Measurements from ENCODE around the gene DCPS.
"Not testable (repeated sequence)": the region's sequence is repeated elsewhere in the genome, so short reads cannot be mapped to it uniquely, and the experiment has no call there.

DCPS gene

DNA sequence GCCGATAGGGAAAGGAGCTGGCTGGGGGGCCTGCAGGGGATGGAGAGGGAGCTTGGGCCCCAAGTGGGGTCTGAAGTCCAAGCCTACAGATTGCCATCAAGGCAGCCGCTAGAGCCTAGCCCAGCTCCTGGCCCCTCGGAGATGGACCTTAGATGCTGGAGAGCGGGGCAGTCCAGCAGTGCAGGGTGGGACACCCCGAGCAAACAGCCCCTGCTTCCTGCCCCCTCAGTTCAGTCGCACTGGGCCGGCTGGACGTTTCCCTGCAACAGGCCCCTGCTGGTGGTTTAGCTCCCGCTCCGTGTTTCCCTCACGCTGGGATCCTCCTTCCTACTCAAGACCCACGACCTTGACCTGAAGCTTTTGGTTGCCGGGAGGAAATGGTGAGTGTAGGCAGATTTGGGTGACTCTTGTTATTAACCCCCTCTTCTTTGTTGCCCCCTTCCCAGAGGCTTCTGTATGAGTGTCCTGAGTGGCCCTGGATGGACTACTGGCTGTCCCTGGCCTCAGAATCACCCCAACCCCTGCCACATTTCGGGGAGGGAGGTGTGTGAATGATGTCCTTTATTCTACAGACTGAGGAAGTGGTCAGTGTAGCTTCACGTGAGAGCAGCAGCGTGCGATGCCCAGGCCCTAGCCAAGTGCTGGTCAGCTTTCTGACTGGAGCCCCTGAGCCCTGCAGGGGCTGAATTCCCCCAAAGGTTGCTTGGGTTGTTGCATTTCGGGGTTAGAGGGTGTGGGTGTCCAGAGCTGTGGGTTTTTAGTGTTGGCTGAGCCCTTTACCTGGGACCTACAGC lies 54.3 kb downstream of the DCPS start:
- H3K4me3 ChIP-seq (ENCODE audit: low read depth, low read length) = no peak overlapping the region

DNA sequence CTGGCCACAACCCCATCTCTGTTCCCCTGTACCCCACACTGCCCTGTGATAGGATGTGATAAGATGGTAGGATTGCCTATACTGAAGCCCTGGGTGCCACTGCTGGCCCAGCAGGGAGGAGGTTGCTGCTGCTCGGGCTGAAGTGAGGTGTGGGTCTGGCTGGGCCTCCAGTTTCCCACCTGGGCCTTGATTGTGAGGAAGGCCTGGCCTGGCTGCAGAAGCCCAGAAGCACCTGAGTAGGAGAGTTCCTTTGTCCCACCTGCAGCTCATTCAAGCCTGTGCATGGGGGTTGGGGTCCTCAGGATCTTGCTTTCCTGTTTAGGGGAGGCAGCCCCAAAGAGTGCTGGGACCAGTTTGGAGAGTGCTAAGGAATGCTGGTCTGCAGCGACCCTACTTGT lies 54.9 kb downstream of the DCPS start:
- no peak overlapping the region for H3K4me3 ChIP-seq (ENCODE audit: low read depth, low read length)

DNA sequence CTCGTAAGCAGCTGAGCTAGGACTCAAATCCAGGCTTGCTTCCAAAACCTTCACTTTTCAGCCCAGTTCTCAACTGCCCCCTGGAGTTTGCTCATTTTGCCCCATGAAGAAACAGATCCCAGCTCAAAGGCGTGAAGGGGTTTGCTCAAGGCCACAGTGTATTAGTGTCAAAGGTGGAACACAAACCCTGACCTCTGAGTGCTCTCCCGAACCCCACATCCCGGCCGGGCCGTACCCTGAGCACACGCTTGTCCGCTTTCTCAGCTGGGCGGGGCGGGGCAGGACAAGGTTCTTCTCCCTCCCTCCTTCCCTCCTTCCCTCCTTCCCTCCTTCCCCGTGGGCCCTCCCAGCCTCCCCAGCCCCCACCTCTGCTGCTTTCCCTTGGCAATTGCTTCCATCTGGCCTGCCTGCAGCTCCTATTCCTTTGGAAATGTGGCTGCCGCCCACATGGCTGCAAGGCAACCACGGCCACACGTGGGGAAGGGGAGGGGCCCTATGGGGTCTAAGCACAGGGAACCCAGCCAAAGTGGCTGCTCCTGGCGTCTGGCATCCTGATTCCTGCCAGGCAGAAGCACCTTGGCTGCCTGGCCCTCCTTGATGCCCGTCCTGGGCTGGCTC lies 55.7 kb downstream of the DCPS start:
- H3K4me3 ChIP-seq (ENCODE audit: low read depth, low read length) = no peak overlapping the region

DNA sequence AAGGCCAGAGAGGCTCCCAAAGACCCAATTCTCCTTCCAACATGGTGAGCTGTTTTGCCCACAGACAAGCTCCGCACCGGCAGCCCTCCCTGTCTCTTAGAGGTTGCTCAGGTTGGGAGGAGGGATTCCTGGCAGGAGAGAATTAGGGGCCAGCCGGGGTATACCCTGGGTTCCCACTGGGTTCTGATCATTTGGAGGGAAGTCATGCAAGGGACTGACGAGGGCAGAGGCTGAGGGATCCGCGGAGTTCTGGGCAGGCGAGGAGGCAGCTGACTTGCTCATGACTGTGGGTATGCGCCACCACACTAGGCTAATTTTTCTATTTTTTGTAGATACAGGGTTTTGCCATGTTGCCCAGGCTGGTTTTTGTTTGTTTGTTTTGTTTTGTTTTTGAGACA lies 56.2 kb downstream of the DCPS start:
- H3K4me3 ChIP-seq (ENCODE audit: low read depth, low read length) = no peak overlapping the region

DNA sequence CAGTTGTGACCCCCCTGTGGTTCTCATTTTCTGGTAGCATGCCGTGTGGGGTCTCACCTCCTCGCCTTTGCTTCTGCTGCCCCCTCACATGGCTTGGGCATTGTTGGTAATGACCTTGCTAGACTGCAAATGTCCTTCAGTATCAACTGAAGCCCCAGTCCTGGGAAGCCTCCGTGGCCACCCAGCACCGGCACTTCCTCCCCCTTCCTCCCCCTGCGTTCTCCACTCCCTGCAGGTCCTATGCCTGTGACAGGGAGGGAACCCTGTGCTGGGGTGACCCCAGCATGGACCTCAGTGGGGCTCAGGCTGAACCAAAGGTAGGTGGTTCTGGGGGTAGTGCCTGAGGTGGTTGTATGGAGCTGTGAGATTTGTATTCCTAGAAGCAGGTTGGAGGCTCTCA lies 57.5 kb downstream of the DCPS start:
- H3K4me3 ChIP-seq (ENCODE audit: low read depth, low read length) = no peak overlapping the region

DNA sequence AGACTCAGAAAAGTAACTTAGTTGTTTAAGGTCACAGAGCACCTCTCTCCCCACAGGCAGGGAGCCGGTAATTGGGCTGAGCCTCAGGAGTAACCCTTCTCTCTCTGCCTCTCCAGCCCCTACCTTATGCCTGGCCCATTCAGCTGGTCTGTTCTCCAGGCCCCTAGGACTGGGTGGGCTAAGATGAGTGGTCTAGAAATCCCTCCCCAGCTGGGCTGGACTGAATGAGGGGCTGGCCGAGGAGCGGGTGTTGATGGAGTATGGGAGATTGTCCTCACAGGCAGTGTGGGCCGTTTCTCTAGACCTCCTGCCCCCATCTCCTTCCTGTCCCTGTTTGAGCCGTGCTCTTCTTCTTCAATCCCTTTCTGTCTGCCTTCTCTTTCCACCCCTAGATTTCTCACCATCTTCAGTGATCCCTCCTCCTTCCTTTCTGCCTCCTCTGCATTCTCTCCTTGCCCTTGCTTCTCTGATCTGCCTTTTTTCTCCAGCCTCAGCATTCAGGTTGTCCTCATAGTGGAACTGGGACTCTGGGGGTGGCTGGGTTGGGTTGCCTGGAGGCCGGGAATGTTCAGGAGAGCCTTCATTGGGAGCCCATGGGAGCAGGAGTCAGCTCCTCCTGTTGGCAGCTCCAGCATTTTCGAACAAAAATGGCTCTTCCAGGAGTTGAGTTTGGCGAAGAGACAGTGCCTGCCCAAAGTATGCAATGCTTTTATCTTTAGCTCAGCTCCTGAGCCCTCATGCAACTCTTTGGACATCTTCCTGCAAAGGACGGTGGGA lies 59.2 kb downstream of the DCPS start:
- no peak overlapping the region for H3K4me3 ChIP-seq (ENCODE audit: low read depth, low read length)

DNA sequence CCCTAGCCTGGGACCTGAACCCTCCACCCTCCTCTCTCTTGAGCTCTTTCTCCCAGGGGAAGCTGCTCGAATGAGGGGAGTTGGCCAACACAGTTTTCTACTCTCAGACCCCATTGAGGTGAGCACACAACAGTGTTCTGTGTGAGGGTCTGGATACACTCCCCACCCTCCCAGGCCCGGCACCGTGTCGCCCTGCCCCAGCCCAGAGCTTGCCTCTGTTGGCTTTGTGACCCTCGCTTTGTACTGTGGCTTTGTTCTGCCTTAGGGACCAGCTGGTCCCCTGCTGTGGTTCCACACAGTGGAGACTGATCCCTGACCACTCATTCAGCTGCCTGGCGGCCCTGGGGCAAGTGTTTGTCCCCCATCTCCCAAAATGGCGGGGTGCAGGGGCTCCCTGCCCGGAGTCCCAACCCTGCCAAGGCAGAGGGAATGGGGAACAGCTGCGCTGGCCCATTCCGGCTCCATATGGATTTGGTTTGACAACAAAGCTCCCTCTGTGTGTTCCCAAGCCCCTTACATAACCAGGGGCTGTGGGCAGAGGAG lies 59.9 kb downstream of the DCPS start:
- H3K4me3 ChIP-seq (ENCODE audit: low read depth, low read length) = no peak overlapping the region

DNA sequence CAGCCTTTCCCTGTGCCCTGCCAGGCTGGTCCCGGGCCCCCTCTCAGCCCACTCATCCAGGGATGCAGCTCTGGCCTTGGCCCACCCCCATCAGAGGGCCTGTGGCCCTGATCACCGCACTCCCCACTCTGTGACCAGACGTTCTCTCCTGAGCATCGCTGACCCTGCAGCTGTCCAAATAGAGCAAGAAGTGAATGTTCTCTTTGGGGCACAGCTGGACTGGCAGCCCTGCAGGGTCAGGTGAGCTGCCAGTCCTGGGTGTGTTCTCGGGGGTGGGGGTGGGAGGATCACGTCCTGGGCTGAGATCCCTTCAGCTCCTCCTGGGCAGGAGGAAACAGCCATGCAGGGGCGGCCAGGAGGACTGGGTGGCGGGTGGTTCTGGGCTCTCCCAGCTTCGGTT lies 60.9 kb downstream of the DCPS start:
- not testable (repeated sequence) for H3K4me3 ChIP-seq (ENCODE audit: low read depth, low read length)

DNA sequence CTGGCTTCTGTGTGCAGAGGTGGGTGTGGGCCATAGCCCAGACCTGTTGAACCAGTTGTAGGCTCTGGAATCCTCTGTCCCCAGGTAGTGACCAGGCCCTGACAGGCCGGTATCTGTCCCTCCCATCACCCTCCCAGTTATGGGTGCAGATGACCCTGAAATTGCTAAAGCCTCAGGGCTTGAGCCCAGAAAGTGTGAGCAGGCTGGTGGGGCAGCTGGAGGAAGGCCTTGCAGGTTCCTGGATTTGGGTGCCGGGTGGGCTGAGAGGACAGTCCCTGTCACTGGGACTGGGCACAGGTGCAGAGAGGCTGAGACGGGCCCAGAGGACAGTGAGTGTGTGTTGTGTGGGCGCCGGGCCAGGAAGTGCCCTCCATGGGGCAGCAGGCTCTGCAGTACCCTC lies 61.6 kb downstream of the DCPS start:
- H3K4me3 ChIP-seq (ENCODE audit: low read depth, low read length) = not testable (repeated sequence)

DNA sequence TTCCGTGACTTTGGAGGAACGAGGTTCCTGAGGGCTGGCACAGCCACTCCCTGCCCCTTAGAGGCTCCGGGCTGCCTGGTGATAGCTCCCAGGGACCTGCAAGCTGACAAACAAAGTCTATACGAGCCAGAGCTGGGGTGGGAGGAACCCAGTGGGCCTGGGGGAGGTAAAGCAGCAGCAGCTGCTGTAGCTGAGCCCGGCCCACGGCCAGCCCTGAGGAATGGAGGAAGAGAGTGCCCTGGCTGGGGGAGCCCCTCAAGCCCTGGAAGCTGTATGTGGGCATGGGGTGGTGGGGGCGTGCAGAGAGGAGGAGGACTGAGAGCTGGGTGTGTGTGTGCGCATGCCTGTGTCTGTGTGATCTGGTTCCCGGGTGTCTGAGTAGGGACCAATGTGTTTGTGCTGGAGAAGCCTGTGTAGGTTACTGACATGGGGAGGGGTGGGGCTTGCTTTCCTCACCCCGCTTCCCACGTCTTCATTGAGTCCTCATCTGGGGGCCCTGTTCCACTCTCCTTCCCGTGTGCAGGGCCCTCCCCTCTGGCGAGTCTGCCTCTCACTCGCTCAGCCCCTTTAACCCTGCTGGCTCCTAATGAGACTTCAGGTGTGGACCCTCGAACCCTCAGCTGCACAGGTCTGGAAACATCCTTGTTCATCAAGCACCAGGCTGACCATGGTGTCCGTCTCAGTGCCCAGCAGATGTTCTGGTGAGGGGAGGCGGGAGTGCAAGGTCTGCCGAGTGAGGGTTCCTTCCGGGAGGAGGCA lies 62.4 kb downstream of the DCPS start:
- no peak overlapping the region for H3K4me3 ChIP-seq (ENCODE audit: low read depth, low read length)

DNA sequence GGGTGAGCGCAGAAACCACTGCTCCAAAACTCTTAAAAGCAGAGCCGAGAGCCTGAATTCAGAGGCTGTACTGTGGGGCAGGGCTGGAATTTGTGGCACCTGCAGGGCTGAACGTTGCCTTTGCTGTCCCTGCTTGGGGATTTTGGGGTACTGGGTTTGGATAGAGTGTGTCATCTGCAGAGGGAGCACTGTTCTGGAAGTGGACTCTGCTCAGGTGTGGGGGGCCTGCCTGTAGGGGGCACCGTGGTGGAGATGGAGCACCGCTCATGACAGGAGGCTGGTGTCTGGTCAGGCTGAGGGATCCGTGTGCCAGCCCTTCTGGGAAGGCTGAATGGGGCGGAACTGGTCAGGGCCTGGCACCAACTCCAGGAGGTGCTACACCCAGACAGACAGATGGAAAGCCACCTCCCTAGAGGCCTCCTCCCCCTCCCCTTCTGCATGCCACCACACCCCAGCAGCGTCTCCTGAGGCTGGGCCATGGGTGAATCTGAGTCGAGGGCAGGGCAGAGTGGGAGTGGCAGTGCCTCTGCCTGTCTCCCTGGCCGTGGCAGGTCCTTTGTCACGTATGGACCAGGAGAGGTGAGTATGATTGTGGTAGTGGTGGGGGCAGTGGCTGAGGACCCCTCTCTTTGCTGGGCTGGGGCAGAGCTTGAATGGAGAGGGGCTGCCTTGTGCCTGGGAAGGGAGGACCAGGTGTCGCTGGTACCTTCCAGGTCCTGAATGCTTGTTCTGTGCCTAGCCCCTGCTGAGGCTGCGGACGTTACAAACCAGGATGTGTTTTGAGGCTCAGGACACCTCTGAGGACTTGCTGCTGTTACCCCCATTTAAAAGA lies 63.2 kb downstream of the DCPS start:
- not testable (repeated sequence) for H3K4me3 ChIP-seq (ENCODE audit: low read depth, low read length)

DNA sequence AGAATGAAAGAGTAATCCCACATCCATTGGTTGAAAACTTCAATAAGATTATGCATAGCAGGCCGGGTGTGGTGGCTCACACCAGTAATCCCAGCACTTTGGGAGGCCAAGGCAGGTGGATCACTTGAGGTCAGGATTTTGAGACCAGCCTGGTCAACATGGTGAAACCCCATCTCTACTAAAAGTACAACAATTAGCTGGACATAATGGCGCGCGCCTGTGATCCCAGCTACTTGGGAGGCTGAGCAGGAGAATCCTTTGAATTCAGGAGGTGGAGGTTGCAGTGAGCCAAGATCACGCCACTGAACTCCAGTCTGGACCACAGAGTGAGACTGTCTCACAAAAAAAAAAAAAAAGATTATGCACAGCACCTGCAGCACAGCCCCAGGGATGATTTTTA lies 63.9 kb downstream of the DCPS start:
- H3K4me3 ChIP-seq (ENCODE audit: low read depth, low read length) = not testable (repeated sequence)

DNA sequence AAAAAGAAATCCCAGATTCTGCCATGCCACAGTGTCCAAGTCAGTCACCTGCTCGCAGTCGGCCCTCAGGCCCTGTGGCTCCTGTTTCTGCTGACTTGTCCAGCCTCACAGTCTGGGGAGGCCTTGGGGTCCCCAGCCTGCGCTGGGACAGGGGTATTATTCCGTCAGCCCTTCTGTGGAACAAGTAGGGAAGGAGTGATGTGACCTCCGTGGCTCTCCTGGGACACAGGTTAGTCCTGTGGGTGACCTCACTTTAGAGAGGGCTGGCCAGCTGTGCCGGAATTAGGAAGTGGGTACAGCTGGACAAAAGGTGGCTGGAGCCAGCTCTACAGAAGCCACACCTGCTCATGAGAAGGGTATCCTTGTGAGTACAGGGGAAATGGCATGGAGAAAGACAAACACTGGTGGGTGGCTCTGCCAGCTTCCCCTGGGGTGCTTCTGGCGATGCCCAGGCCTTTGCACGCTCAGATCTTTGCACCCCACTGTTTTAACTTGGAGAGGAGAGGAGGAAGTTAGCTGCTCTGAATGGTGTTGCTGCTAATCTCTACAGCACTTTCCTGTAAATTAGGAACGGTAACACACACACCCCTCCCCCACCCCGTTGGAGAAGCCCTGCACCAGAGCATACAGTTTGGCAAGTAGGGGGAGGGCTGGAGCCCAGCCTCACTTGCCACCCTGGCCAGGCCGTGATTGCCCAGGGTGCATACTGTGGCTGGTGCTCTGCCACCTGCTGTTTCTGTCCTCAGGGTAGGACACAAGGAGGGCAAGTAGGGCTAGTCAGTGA lies 64.7 kb downstream of the DCPS start:
- H3K4me3 ChIP-seq (ENCODE audit: low read depth, low read length) = not testable (repeated sequence)

DNA sequence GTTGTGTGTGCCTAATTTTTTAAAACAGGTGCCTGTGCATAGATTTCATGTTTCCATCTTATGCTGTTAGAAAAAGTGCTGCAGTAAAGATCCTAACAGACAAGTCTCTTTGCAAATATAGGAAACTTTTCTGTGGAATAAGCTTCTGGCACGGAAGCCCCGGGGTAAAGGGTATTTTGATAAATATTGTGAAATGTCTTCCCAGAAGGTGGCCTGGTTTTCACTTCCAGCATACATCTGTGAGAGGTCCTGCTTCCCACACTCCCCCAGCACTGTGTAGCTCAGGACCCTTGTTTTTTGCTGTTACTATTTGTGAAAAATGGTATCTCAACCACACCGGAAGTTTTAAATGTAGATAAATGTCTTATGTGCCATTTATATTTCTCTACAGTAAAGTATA lies 66.2 kb downstream of the DCPS start:
- H3K4me3 ChIP-seq (ENCODE audit: low read depth, low read length) = no peak overlapping the region

DNA sequence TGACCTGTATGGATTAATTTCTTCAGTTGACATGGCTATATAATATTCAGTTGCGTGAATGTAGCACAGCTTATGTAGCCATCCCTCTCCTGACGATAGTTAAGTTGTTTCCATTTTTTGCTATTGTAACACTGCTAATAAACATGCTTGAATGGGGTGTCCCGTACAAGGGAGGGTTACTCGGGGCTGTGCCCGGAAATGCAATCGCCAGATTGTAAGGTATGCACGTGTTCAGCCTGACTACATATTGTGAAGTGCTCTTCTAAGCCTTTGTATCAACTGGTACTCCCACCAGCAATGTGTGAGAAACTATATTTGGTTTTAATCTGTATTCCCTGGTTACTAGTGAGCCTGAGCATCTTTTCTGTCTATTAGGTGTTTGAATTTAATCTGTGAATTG lies 67.7 kb downstream of the DCPS start:
- H3K4me3 ChIP-seq (ENCODE audit: low read depth, low read length) = no peak overlapping the region

DNA sequence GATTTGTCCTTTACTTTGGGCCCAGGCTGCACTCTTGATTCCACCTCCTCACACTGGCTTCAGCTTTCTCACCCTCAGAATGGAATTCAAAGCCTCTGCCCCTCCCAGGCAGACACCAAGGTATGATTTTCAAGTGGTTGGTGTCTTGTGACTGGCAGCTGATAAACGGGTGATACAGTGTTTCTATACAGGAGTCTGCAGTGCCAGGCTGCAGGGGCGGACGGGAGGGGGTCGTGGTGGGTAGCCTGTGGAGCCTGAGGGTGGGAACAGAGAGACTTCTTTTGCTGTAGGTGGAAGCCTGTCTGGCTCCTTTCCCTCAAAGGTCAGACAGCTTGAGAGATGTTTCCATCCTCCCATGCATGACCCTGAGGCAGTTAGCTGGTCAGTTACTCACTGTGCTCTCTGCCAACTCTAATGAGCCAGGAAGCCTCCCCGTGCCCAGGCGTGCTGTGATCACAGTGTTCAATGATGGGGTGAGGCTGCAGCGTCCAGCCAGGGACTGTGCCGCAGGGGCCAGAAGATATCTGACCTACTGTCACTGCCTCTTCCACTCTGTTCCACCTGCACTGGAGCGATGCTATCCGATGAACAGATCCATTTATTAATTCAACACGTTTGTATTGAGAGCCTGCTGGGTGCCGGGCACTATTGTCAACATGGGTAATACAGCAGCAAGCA lies 69.7 kb downstream of the DCPS start:
- H3K4me3 ChIP-seq (ENCODE audit: low read depth, low read length) = not testable (repeated sequence)

DNA sequence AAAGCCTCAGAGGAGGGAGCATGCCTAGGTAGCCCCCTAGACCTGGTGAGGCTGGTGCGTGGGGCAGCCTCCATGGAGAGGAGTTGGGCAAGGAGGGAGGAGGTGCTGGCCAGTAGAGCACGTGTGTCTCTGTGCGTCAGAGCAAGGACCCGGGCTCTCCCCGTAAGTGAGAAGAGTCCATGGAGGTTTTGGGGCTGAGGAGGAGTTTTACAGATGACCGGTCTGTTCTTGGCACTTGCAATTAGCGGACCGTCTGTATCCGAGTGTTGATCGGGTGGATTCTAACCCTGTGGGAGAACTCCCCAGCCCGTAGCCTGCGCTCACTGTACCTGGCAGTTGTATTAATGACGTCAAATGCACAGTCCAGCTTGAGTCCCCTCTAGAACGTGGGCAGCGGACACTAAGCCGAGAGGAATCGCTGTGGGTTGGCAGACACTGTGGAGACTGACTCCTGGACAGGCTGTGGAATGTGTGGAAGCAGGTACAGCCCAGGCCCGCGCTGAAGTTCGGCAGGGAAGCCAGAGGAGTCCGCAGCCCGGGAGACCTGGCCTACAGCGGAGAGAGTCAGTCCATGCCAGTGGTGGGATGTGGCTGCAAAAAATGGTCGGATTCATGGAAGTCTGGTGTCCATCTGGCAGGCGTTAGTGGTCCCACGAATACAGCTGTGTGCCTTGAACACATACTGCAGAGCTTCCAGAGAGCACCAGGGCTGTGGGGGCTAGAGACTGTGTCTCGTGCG lies 70.9 kb downstream of the DCPS start:
- not testable (repeated sequence) for H3K4me3 ChIP-seq (ENCODE audit: low read depth, low read length)

DNA sequence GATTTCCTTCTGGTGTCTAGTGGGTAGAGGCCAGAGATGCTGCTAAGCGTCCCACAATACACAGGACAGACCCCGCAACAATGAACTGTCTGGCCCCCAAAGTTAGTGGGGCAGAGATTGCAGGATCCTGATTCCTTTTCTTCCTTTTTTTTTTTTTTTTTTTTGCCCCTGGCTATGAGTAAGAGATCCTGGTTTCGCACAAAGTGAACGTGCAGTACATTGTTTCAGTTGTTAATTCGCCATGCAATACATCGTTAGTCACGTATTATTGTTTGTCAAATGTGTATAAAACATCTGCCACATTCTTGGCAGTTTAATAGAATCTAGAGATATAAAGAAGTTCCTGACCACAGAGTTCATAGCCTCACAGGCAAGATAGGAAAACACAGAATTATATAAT lies 71.9 kb downstream of the DCPS start:
- no peak overlapping the region for H3K4me3 ChIP-seq (ENCODE audit: low read depth, low read length)
